Nephron (organoid): ENCODE measurements around the gene TRA2B.

Experiments
- H3K27ac Mint-ChIP-seq, 3 experiments: 2 replicates each; pipeline ENCODE4 v1.8.0; 2020; ENCODE audit warnings: mixed read lengths in 3 of 3, mild to moderate bottlenecking in 2 of 3, moderate library complexity in 1 of 3
- H3K27me3 Mint-ChIP-seq: 2 replicates; pipeline ENCODE4 v1.8.0; 2021; ENCODE audit warnings: low read depth, mild to moderate bottlenecking, moderate library complexity, mixed read lengths
- H3K36me3 Mint-ChIP-seq: 2 replicates; pipeline ENCODE4 v1.8.0; 2020; ENCODE audit warnings: low read depth, mixed read lengths
- H3K4me1 Mint-ChIP-seq: 2 replicates; pipeline ENCODE4 v1.8.0; 2020; ENCODE audit warnings: mixed read lengths
- H3K4me3 Mint-ChIP-seq, 3 experiments: 2 replicates each; pipeline ENCODE4 v1.8.0; 2020; ENCODE audit warnings: mild to moderate bottlenecking in 3 of 3, mixed read lengths in 3 of 3, moderate library complexity in 2 of 3
- H3K9me3 Mint-ChIP-seq: 2 replicates; pipeline ENCODE4 v1.8.0; 2020; ENCODE audit warnings: mixed read lengths
- TF ChIP-seq, protein P1 (sequence below), 3 experiments: fragments of 200-600 bp; sonication (generic); IDR thresholded peaks; one replicate each; pipeline ENCODE4 v1.5.0; 2021; ENCODE audit warnings: antibody characterized with exemption in 3 of 3; ENCODE audit not compliant: unreplicated experiment in 3 of 3

Gene TRA2B

DNA sequence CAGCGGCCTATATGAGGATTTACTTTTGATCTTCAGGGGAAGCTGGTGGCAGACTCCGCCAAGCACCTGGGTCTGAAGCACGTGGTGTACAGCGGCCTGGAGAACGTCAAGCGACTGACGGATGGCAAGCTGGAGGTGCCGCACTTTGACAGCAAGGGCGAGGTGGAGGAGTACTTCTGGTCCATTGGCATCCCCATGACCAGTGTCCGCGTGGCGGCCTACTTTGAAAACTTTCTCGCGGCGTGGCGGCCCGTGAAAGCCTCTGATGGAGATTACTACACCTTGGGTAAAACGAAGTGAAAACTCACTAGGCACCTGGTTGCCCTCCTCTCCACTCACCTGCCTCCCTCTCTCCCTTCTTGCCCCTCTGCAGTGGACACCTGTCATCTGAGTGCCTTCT is 33.8 kb upstream of the TRA2B start:
- no peaks in the 10 kb centered on the region for H3K36me3 Mint-ChIP-seq

GRCh38 chr3:185968168-185968567 is 30.4 kb upstream of the TRA2B start:
- Mint-ChIP-seq H3K4me3 (no peak overlapping the region), H3K27ac (no peak overlapping the region), H3K36me3 (no peaks in the 10 kb centered on the region), H3K27me3 (peaks cover 10% of the 10 kb centered on the region), H3K9me3 (peaks cover 2% of the 10 kb centered on the region), H3K4me1 (no peaks in the 10 kb centered on the region)
- TF ChIP-seq, protein P1, sequence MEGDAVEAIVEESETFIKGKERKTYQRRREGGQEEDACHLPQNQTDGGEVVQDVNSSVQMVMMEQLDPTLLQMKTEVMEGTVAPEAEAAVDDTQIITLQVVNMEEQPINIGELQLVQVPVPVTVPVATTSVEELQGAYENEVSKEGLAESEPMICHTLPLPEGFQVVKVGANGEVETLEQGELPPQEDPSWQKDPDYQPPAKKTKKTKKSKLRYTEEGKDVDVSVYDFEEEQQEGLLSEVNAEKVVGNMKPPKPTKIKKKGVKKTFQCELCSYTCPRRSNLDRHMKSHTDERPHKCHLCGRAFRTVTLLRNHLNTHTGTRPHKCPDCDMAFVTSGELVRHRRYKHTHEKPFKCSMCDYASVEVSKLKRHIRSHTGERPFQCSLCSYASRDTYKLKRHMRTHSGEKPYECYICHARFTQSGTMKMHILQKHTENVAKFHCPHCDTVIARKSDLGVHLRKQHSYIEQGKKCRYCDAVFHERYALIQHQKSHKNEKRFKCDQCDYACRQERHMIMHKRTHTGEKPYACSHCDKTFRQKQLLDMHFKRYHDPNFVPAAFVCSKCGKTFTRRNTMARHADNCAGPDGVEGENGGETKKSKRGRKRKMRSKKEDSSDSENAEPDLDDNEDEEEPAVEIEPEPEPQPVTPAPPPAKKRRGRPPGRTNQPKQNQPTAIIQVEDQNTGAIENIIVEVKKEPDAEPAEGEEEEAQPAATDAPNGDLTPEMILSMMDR (IDR thresholded peaks at IDR 0.05; ENCODE audit: unreplicated experiment in 3 of 3): no peak

More for the DNA sequence above, 33.8 kb upstream of the TRA2B start:
- Mint-ChIP-seq H3K9me3 (no peaks in the 10 kb centered on the region), H3K4me3 (no peak overlapping the region), H3K27me3 (peaks cover 8% of the 10 kb centered on the region), H3K27ac (no peak overlapping the region), H3K4me1 (peaks cover 13% of the 10 kb centered on the region)
- TF ChIP-seq, protein P1 (IDR thresholded peaks at IDR 0.05; ENCODE audit: unreplicated experiment in 3 of 3): no peak

DNA sequence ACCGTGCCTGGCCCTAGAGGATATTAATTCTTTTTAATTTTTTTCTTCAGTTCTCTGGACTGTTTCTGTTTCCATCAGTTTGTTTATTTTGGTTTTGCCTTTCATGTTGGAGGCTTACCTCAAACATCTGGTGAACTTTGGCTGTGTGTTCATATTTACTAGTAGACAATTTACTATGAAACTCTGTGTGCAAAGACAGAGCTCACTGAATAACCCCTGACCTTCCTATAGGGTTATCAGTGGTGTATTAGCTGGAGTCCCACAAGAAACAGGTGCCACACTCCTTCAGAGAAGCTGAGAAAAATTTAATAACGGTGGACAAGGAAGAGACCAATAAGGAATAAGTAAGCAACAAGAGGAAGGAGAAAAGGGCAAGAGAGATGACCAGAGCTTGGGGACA is 28.8 kb upstream of the TRA2B start:
- H3K9me3 Mint-ChIP-seq: peaks cover 2% of the 10 kb centered on the region

DNA sequence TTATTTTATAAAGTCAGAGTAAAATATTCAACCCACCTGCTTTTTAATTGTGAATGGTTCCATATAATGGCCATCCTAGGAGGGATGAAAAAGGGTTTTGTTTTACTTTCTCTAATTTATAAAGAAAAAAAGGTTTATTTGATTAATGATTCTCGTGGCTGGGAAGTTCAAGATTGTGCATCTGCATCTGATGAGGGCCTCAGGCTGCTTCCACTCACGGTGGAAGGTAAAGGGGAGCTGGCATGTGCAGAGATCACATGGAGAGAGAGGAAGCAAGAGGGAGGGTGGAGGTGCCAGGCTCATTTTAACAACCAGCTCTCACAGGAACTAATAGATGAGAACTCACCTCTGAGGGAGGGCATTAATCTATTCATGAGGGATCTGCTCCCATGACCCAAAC is 27.7 kb upstream of the TRA2B start:
- Mint-ChIP-seq H3K9me3 (peaks cover 2% of the 10 kb centered on the region), H3K27me3 (peaks cover 10% of the 10 kb centered on the region), H3K4me1 (no peaks in the 10 kb centered on the region), H3K36me3 (no peaks in the 10 kb centered on the region), H3K4me3 (no peak overlapping the region), H3K27ac (no peak overlapping the region)
- TF ChIP-seq, protein P1 (IDR thresholded peaks at IDR 0.05; ENCODE audit: unreplicated experiment in 3 of 3): no peak

More for the DNA sequence above, 28.8 kb upstream of the TRA2B start:
- H3K27ac Mint-ChIP-seq: no peak overlapping the region
- H3K4me3 Mint-ChIP-seq: no peak overlapping the region
- H3K4me1 Mint-ChIP-seq: no peaks in the 10 kb centered on the region
- H3K36me3 Mint-ChIP-seq: no peaks in the 10 kb centered on the region
- TF ChIP-seq, protein P1 (IDR thresholded peaks at IDR 0.05; ENCODE audit: unreplicated experiment in 3 of 3): no peak
- peaks cover 10% of the 10 kb centered on the region for H3K27me3 Mint-ChIP-seq

- Mint-ChIP-seq H3K9me3 (peaks cover 2% of the 10 kb centered on the region), H3K27ac (no peak overlapping the region), H3K27me3 (peaks cover 9% of the 10 kb centered on the region), H3K36me3 (no peaks in the 10 kb centered on the region), H3K4me3 (no peak overlapping the region), H3K4me1 (no peaks in the 10 kb centered on the region)
- TF ChIP-seq, protein P1 (IDR thresholded peaks at IDR 0.05; ENCODE audit: unreplicated experiment in 3 of 3): no peak
Measured at GRCh38 chr3:185961675-185962232, 23.9 kb upstream of the TRA2B start.

DNA sequence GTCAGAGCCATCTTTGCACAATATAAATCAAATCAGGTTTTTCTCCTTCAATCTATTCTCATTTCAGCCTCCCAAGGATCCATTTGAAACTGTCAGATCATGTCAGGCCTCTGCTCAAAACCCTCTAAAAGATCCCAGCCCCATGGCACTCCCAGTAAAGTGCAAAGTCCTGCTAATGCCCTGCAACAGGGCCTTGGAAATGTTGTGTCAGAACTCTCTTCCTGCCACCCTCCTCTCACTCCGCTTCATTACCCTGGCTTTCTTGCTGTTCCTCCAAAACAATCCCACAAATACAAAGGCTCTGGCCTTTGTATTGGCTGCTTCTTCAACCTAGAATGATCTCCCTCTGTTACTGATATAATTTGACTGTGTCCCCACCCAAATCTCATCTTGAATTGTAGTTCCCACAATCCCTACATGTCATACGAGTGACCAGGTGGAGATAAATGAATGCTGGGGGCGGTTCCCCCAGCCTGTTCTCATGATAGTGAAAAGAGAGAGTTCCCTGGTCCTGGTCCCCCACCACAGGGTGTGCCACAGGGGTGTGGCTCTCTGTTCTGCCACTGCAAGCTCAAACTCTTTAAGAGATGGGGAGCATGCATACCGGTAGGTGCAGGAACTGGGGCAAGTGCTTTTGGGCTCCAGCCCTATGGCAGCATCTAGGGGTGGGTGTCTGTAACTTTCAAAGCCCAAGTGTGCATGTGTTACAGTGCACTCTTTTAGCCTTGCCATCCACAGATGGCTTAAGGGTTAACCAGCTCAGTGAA is 22.9 kb upstream of the TRA2B start:
- Mint-ChIP-seq H3K27me3 (peaks cover 9% of the 10 kb centered on the region), H3K9me3 (peaks cover 2% of the 10 kb centered on the region), H3K4me1 (no peaks in the 10 kb centered on the region), H3K4me3 (no peak overlapping the region), H3K27ac (no peak overlapping the region), H3K36me3 (no peaks in the 10 kb centered on the region)
- TF ChIP-seq, protein P1 (IDR thresholded peaks at IDR 0.05; ENCODE audit: unreplicated experiment in 3 of 3): no peak
